Ecto neural progenitor cell (in vitro differentiated cells): ENCODE measurements around the gene ANKH.
"Not testable (repeated sequence)": the region's sequence is repeated elsewhere in the genome, so short reads cannot be mapped to it uniquely, and the experiment has no call there.

Experiments
- DNase-seq: peaks from one replicate; pipeline ENCODE4 v3.0.0-alpha.2; 2018; ENCODE audit warnings: low spot score

Gene ANKH

GRCh38 chr5:14882658-14883580 lies 11.3 kb upstream of the ANKH start:
- no peak for DNase-seq

- DNase-seq = no peak
Measured at GRCh38 chr5:14881826-14882225, 10.2 kb upstream of the ANKH start.

GRCh38 chr5:14880688-14881087 lies 9.1 kb upstream of the ANKH start:
- DNase-seq = no peak

- no peak for DNase-seq
Measured at GRCh38 chr5:14879937-14880589, 8.5 kb upstream of the ANKH start.

GRCh38 chr5:14879393-14879792 lies 7.8 kb upstream of the ANKH start:
- no peak for DNase-seq

- DNase-seq = not testable (repeated sequence)
Measured at GRCh38 chr5:14878192-14878591, 6.6 kb upstream of the ANKH start.

- DNase-seq = no peak
Measured at GRCh38 chr5:14876095-14876494, 4.5 kb upstream of the ANKH start.

GRCh38 chr5:14873790-14874189 lies 2.2 kb upstream of the ANKH start:
- DNase-seq = no peak

- DNase-seq = no peak
Measured at GRCh38 chr5:14873093-14873492, 1.5 kb upstream of the ANKH start.

- DNase-seq = peak; percentile 74
Measured at GRCh38 chr5:14872070-14872989, 752 bp upstream of the ANKH start.

GRCh38 chr5:14870337-14871213 lies 1.0 kb downstream of the ANKH start:
- DNase-seq = no peak

- DNase-seq = no peak
Measured at GRCh38 chr5:14869668-14870164, 1.9 kb downstream of the ANKH start.

GRCh38 chr5:14869233-14869632 lies 2.3 kb downstream of the ANKH start:
- no peak for DNase-seq

- DNase-seq = no peak
Measured at GRCh38 chr5:14868771-14869170, 2.8 kb downstream of the ANKH start.

- no peak for DNase-seq
Measured at GRCh38 chr5:14864181-14864812, 7.3 kb downstream of the ANKH start.

GRCh38 chr5:14863105-14863504 lies 8.5 kb downstream of the ANKH start:
- no peak for DNase-seq

GRCh38 chr5:14861123-14861765 lies 10.3 kb downstream of the ANKH start:
- no peak for DNase-seq

- DNase-seq = no peak
Measured at GRCh38 chr5:14859980-14860379, 11.6 kb downstream of the ANKH start.

- no peak for DNase-seq
Measured at GRCh38 chr5:14859150-14859549, 12.4 kb downstream of the ANKH start.

- no peak for DNase-seq
Measured at GRCh38 chr5:14855366-14855765, 16.2 kb downstream of the ANKH start.
